GM21576 (cell line): ENCODE measurements around the gene GOLGA1.
A peak's percentile ranks its signal among the peaks of the same experiment; 100 is the strongest.
"Not testable (repeated sequence)": the region's sequence is repeated elsewhere in the genome, so short reads cannot be mapped to it uniquely, and the experiment has no call there.

Experiments used
- ATAC-seq: cut with Tn5 transposase; IDR thresholded peaks from one replicate; pipeline ENCODE4 v1.9.1; 2021; ENCODE audit warnings: mild to moderate bottlenecking, moderate library complexity; ENCODE audit not compliant: unreplicated experiment

GOLGA1 gene, protein sequence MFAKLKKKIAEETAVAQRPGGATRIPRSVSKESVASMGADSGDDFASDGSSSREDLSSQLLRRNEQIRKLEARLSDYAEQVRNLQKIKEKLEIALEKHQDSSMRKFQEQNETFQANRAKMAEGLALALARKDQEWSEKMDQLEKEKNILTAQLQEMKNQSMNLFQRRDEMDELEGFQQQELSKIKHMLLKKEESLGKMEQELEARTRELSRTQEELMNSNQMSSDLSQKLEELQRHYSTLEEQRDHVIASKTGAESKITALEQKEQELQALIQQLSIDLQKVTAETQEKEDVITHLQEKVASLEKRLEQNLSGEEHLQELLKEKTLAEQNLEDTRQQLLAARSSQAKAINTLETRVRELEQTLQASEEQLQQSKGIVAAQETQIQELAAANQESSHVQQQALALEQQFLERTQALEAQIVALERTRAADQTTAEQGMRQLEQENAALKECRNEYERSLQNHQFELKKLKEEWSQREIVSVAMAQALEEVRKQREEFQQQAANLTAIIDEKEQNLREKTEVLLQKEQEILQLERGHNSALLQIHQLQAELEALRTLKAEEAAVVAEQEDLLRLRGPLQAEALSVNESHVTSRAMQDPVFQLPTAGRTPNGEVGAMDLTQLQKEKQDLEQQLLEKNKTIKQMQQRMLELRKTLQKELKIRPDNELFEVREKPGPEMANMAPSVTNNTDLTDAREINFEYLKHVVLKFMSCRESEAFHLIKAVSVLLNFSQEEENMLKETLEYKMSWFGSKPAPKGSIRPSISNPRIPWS

DNA sequence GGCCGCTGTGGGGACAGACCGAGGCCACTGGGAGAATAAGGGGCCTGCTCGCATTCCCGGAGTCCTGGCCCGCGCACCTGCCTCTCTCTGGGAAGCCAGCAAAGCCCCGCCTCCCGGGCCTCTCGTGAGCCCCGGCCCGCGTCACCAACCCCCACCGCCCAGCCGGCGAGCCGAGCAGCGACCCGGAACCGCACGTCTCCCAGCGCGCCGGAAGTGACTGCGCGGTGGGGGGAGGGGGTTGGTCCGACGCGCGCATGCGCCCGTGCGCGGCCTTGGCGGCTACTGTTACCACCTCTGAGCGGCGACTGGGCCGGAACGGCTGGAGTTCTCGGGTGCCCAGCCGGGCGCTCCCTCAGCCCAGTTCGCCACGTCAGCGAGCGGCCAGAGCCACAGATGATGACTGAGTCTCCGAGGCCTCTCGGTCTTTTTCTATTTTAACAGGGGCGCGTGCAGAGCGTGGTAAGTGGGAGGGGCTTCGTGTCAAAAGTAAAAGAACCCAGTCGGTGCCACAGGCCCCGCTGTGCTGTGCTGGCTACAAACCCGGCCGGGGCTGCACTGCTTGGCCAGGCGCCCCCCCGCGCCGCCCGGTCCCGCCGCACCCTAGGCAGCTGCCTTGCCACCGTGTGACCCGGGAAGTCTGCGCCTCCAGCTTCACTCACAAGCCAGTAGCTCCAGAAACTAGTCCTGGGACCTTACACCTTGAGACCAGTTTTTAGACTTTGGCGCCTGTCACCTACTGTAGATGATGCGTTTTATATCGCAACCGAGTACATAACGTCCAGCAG lies at the start of gene GOLGA1:
Gene GOLGA1, minus strand, starts transcription at position 190 of the 785 bp plus-strand sequence. CDS start 2,372 bp downstream, outside the sequence.
- peak; percentile 72 for ATAC-seq

DNA sequence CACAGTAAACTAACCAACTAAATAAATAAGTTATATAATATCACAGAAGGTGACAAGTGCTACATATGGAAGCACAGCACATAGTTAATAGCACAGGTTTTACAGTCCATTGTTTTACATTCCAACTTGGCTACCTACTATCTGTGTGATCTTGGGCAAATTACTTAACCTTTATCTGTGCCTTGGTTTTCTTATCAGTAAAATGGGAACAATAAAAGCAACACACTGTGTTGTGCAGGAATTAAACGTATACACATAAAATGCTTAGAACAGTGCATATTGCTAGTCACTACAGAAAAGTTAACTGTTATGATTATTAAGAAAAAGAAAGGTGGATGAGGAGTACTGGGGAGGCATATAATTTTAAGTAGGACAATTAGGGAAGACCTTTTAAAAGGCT lies 42.8 kb upstream of the GOLGA1 start:
- ATAC-seq = no peak

DNA sequence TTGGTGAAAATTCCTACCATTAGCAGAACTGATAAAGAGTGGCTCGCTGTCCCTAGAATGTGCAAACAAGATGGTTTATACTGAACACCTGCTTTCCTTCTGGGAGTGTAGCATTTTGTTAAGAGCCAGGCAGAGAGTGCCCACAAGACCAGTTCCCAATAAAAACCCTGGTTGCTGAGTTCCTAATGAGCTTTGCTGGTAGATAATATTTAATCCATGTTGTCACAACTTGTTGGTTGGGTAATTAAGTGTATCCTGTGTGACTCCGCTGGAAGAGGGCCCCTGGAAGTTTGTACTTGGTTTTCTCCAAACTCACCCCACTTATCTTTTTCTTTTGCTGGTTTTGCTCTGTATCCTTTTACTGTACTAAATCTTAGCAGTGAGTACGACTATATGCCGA lies 39.5 kb upstream of the GOLGA1 start:
- ATAC-seq = no peak

DNA sequence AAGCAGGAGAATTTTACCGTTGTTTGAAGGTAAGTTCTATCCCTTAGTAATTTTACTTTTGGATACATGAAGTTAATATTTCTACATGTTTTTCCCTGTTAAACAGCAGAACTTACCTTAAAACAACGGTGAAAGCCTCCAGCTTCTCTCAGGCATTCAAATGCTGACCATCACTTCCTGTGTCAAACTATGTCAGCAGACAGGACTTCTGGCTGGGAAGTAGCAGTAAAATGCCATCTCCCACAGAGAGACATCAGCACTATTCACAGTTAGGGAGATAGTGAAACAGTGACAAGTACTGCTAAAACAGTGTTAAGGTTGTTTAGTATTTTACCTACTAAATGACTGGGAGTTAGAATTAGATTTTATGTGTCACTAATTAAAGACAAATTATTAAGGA lies 34.2 kb upstream of the GOLGA1 start:
- ATAC-seq = no peak

DNA sequence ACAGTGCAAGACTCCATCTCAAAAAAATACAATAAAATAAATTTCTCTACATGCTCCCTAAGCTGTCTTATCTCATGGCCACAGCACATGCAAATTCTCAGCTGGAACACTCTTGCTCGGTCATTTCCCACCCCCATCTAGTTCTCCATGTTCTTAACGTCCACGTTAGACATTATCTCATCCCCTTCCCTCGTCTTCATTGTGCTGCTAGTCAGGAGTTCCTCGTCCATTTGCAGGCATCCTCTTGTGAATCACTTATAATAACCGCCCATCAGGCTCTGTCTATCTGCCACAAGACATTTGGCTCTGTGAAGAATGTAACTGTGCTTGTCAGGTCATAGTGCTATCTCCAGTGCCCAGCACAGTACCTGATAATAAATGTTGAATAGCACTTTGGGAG lies 32.9 kb upstream of the GOLGA1 start:
- ATAC-seq = no peak

GRCh38 chr9:124972241-124972770 lies 31.4 kb upstream of the GOLGA1 start:
- no peak for ATAC-seq

- no peak for ATAC-seq
Measured at GRCh38 chr9:124969401-124969800, 28.5 kb upstream of the GOLGA1 start.

- ATAC-seq = no peak
Measured at GRCh38 chr9:124968238-124968637, 27.4 kb upstream of the GOLGA1 start.

DNA sequence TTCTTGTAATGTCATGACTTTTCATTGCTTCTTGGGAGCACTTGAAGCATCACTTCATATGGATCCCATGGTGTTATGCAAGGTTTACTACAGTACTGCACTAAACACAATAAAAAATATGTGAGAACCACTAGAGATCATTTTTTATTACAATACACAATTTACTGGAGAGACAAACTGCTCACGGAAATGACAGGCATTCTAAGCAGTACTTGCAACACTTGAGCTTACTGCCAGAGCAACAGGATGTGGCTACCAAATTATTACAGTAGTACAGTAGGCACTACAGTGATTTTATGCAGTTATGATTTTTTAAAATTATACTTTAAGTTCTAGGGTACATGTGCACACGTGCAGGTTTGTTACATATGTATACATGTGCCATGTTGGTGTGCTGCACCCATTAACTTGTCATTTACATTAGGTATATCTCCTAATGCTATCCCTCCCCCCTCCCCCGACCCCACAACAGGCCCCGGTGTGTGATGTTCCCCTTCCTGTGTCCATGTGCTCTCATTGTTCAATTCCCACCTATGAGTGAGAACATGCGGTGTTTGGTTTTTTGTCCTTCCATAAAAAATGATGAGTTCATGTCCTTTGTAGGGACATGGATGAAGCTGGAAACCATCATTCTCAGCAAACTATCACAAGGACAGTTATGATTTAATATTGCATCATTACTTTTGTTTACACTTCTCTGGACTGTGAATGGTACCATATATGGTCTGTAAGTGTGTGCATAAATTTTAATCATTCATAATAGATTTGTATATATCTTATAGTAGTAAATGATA lies 25.1 kb upstream of the GOLGA1 start:
- ATAC-seq = not testable (repeated sequence)

- ATAC-seq = no peak
Measured at GRCh38 chr9:124964604-124965003, 23.7 kb upstream of the GOLGA1 start.

DNA sequence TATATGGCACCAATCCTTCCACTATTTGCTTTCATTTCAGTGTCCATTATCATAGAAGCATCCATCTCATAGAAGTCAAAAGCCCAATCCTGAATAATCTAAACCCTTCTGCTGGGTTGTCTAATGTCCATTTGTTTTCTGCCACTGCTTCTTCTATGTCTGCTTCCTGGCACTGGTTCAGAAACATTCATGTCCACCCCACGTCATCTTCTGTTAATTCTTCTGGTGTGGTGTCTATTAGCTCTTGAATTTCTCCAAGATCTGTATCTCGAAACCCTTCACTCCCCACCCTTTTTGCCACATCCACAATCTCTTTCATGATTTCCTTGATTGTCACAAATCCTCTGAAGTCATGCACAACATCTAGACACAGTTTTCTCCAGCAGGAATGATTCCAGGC lies 23.2 kb upstream of the GOLGA1 start:
- no peak for ATAC-seq

DNA sequence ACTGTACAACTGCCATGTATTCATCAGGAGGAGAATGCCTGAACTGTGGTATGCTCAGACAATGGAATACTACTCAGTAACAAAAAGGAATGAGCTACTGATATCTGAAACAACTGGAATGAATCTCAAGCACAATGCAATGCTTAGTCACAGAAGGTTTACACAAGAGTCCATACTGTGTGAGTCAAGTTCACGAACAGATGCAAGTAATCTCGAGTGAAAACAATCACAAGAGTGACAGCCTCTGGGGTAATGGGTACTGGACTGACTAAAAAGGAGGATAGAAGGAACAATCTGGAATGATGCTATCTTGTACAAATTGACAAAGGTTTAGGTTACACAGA lies 19.5 kb upstream of the GOLGA1 start:
- ATAC-seq = no peak

DNA sequence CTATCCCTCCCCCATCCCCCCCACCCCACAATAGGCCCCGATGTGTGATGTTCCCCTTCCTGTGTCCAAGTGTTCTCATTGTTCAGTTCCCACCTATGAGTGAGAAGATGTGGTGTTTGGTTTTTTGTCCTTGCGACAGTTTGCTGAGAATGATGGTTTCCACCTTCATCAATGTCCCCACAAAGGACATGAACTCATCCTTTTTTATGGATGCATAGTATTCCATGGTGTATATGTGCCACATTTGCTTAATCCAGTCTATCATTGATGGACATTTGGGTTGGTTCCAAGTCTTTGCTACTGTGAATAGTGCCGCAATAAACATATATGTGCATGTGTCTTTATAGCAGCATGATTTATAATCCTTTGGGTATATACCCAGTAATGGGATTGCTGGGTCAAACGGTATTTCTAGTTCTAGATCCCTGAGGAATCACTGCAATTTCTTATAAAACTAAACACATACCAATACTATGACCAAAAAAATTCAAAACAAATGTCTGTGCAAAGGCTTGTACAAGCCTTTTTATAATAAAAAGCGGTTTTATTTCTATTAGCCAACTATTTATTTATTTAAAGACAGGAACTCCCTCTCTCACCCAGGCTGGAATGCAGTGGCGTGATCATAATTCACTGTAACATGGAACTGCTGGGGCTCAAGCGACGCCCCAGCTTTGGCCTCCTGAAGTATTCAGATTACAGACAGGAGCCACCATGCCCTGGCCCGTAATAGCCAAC lies 19.0 kb upstream of the GOLGA1 start:
- not testable (repeated sequence) for ATAC-seq

DNA sequence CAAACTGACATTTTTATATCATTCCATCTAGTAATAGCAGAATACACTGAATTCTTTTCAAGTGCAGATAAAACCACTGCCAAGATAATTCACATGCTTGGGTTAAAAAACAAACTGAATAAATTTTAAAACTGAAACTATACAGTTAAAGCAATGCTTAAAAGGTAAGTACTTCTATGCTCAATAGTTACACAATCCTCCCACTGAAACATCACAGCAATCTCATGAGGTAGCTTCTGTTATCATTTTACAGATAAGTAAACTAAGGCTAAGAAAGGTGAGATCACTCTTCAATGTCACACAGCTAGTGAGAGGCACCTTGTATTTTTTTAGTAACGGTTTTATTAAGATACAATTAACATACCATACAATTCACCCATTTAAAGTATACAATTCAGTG lies 13.4 kb upstream of the GOLGA1 start:
- ATAC-seq = no peak

GRCh38 chr9:124950050-124950718 lies 9.3 kb upstream of the GOLGA1 start:
- ATAC-seq = no peak

GRCh38 chr9:124949387-124949786 lies 8.5 kb upstream of the GOLGA1 start:
- ATAC-seq = no peak

- ATAC-seq = no peak
Measured at GRCh38 chr9:124947727-124948391, 7.0 kb upstream of the GOLGA1 start.

DNA sequence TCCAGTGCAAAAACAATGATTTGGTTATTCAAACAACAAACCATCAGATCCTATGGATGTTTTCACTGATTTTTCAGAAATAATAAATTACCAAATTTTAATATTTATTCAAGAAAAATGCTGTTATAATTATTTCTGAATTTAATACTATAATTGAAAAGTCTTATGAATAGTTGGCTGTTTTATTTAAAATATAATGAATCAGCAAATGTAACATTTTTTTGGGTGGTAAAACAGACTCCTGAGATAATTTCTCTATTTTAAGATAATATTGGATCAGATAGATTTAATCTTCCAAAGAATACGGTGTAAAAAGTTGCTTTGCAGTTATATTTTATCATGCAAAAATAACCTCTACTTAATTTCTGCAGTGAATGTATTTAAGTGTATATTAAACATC lies 5.3 kb upstream of the GOLGA1 start:
- ATAC-seq = no peak
